ENCODE results near the gene PDX1.

DNA sequence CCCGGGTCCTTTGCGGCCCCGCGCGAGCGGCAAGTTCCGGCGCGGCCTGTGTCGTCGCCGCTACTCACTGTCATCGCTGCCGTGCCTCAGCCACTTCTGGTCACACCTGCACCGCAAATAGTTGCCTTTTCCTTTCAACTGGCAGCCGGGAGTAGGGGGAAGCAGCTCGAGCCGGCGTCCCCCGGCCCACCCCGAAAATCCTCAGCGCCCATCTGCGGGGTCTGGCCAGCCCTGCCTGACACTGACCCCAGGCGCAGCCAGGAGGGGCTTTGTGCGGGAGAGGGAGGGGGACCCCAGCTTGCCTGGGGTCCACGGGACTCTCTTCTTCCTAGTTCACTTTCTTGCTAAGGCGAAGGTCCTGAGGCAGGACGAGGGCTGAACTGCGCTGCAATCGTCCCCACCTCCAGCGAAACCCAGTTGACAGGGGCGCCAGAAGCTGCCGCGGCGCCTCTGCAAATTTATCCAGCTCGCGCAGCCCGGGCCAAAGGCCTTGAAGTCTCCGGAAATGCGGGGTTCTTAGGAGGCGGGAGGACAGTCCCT is 1.7 kb downstream of the PDX1 start:
- TF ChIP-seq POLR2A (IDR thresholded peaks at IDR 0.05), result no peak
- TF ChIP-seq, protein P1, sequence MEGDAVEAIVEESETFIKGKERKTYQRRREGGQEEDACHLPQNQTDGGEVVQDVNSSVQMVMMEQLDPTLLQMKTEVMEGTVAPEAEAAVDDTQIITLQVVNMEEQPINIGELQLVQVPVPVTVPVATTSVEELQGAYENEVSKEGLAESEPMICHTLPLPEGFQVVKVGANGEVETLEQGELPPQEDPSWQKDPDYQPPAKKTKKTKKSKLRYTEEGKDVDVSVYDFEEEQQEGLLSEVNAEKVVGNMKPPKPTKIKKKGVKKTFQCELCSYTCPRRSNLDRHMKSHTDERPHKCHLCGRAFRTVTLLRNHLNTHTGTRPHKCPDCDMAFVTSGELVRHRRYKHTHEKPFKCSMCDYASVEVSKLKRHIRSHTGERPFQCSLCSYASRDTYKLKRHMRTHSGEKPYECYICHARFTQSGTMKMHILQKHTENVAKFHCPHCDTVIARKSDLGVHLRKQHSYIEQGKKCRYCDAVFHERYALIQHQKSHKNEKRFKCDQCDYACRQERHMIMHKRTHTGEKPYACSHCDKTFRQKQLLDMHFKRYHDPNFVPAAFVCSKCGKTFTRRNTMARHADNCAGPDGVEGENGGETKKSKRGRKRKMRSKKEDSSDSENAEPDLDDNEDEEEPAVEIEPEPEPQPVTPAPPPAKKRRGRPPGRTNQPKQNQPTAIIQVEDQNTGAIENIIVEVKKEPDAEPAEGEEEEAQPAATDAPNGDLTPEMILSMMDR (IDR thresholded peaks at IDR 0.05), result no peak
